GM19395 (cell line): Measurements from ENCODE around the gene FUZ.

Experiments used
- ATAC-seq: cut with Tn5 transposase; IDR thresholded peaks from one replicate; pipeline ENCODE4 v1.9.1; 2021; ENCODE audit warnings: mild to moderate bottlenecking, moderate library complexity; ENCODE audit not compliant: unreplicated experiment

FUZ gene

DNA sequence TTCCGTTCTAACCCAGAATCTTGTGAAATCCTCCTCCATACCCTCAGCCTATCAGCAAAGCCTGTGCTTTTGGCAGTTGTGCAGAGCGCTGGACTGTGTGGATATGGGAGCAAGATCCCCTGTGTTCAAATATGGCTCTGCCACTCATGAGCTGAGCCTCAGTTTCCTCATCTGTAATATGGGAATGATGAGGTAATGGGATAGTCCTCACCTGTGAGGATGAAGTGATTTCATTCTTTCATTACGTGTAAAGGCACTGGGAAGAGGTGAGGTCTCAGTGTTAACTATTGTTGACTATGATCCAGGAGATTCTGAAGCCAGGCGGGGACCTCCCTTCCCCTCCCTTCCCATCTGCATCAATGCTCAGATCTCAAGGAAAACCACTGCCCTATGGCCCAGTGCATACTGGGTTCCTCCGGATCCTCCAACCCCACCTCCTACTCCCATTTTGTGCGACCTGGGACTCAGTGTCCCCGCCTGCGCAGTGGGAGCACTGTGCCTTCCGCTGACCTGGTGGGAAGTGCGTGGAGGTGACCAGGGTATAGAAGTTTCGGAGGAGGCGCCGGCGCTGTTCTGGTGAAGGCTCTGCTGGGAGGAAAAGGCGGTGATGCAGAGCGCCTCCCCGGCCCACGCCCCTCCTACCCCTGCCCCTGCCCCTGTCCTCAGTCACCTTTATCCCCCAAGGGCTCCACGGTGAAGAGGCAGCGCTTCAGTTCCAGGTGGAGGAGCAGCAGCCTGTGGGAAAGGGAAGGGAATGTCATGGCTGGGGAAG, 5.0 kb downstream of the FUZ start:
- no peak for ATAC-seq

DNA sequence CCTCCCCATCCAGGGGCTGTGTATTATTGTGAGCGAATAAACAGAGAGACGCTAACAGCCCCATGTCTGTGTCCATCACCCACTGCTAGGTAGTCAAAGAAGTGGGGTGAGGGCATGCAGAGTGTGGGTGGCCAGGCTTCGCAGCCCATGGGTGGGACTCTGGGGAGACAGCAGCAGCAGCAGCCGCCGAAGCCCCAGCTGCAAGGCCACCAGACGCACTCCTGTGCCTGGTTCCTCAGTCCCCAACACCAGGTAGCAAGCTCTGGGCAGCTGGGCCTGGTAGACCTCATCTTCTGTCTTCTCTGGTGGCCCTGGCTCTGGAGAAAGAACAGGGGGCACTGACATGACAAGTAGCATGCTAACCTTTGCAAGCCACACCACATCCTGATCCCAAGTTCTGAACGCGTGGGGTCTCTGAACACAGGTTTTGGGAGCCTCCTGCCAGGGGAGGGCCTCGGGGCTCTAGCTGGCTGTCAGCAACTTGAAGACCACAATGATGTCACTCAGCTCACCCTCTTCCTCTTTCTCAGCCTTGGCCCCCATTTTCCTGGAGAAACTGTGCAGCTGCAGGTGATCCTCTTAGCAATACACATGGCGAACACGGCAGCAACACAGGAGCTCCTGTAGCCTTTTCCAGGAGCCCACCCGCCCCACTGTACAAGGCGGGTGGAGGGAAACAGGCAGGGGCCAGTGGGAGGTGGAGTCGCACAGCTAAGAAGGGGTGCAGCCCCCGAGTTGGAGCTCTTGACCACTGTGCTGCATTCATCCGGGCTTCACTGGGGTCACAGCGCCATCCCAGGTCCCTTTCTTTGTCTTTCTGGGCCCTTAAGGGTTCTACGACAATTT, 5.8 kb downstream of the FUZ start:
- ATAC-seq = no peak

DNA sequence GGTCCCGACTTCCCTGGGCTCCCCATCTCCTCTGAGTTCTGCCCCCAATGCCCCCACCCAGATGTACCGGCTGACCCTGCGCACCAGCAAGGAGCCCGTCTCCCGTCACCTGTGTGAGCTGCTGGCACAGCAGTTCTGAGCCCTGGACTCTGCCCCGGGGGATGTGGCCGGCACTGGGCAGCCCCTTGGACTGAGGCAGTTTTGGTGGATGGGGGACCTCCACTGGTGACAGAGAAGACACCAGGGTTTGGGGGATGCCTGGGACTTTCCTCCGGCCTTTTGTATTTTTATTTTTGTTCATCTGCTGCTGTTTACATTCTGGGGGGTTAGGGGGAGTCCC, 6.5 kb downstream of the FUZ start:
- no peak for ATAC-seq

DNA sequence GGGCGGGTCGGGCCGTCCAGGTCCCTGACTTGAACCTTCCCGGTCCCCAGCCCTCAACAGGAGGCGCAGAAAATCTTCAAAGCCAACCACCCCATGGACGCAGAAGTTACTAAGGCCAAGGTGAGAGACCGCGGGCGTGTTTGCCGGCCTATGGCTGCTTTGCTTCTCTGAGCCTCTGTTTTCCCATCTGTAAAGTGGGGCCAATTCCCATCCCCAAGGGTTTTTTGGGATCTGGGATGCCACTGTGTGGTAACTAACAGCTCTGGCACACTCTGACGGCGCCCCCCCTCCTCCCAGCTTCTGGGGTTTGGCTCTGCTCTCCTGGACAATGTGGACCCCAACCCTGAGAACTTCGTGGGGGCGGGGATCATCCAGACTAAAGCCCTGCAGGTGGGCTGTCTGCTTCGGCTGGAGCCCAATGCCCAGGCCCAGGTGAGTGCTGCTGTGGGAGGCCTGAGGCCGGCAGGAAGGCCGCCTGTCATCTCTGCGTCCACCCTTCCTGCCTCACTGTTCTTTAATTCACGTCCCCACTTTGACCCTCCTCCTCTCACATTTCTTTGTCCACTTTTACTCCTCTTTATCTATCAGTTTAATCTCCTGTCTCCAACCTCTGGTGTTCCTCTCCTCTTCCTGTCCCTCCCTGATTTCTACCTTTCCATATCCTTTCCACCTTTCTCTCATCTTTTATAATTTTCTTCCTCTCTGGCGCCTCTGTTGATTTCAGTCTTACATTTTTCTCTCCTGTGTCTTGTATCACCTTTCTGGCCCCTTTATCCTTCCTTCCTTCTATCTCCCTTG, 7.1 kb downstream of the FUZ start:
- no peak for ATAC-seq

DNA sequence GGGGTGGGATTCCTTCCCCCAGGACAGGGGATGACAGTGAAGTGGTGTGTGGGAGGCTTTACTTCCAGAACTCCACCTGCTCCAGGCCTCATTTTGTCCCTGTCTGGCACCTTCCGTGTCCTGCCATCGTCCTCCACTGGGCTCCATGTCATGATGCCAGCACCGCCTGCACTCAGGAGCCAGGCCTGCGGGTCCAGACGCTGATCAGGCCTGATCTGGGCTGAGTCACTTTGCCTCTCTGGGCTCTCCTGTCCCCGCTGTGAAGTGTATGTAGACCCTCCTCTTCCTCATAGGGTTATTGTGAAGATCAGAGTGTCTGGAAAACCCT, 9.6 kb downstream of the FUZ start:
- ATAC-seq = no peak

DNA sequence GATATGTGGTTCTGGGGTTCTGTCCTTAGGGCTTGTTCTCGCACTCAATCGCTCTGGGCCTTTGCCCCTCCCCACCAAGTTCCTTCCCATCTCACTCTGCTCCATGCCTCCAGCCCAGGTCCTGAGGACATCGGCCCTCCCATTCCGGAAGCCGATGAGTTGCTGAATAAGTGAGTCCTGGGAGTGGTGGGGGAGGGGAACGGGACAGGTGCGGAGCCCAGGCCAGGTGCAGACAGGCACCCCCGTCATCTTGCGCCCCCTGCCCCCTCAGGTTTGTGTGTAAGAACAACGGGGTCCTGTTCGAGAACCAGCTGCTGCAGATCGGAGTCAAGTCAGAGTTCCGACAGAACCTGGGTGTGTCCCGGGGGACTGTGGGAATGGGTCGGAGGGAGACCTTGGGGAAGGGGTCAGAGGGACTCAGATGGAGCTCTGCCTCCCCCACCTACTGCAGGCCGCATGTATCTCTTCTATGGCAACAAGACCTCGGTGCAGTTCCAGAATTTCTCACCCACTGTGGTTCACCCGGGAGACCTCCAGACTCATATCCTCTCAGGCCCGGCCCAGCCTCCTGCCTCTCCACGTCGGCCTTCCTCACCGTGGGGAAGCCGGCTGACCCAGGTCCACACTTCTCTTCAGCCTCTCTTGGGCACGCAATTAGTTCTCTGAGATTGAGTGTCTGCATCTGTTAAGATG, 10.1 kb downstream of the FUZ start:
- ATAC-seq = no peak

DNA sequence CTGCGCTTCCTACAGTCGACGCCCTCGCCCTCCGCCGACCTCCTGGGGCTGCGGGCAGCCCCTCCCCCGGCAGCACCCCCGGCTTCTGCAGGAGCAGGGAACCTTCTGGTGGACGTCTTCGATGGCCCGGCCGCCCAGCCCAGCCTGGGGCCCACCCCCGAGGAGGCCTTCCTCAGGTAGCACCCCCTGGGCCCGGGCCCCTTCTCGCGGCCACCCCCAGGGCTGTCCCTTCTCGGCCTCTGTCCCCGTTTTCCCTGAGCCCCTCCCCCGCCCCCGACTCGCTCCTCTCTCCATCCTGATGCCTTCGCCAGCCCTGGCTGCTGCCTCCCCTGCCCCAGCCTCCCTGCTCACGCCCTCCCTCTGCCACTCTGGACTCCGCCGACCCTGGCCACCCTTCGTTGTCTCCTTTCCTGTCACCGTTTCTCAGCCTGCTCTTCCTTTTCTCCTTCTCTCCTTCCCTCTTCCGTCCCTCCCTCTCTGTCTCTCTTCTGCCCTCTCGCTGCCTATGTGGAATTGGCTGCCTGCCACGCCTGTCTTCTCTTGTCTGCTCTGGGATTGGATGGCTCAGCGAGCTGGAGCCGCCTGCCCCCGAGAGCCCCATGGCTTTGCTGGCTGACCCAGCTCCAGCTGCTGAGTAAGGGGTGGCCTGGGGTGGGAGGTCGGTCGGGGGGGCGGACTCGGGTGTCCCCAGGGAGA, 11.0 kb downstream of the FUZ start:
- no peak for ATAC-seq

DNA sequence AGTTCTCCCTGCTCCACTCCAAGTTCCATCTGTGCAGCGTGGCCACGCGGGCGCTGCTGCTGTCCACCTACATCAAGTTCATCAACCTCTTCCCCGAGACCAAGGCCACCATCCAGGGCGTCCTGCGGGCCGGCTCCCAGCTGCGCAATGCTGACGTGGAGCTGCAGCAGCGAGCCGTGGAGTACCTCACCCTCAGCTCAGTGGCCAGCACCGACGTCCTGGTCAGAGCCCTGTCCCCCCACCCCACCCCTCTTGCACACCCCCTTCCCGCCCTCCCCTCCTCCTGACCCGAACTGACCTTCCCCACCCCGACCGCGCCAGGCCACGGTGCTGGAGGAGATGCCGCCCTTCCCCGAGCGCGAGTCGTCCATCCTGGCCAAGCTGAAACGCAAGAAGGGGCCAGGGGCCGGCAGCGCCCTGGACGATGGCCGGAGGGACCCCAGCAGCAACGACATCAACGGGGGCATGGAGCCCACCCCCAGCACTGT, 11.6 kb downstream of the FUZ start:
- no peak for ATAC-seq

DNA sequence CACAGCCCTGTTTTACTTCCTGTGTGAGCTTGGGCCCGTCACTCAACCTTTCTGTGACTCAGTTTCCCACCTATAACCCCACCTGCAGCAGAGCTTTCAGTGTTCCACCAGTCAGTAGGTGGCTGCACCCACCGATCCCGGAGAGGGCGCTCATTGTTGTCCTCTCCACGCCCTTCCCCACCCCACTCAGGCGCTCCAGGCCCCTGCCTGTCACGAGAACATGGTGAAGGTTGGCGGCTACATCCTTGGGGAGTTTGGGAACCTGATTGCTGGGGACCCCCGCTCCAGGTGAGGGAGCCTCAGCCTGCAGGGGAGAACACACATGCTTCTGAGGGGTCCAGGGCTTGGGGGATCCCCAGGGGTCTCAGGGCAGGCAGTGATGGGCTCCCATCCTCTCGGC, 12.3 kb downstream of the FUZ start:
- ATAC-seq = no peak

DNA sequence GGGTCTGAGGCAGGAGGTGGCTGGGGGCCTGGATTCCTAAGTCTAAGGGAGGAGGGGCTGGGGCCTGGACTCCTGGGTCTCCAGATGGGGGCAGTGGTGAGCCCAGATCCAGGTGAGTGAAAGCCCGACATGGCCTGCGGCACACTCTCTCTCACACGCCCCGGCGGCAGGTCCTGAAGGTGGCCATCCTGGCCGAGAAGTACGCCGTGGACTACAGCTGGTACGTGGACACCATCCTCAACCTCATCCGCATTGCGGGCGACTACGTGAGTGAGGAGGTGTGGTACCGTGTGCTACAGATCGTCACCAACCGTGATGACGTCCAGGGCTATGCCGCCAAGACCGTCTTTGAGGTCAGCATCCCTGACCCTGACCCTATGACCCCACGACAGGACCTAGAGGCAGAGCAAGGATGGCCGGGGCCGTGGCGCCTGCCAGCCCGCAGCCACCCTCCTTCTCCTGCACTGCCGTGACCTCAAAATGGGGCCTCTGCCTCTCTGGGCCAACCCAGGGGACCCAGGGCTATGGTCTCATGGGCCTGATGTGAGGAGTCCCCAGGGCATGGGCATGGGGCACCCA, 13.2 kb downstream of the FUZ start:
- no peak for ATAC-seq

DNA sequence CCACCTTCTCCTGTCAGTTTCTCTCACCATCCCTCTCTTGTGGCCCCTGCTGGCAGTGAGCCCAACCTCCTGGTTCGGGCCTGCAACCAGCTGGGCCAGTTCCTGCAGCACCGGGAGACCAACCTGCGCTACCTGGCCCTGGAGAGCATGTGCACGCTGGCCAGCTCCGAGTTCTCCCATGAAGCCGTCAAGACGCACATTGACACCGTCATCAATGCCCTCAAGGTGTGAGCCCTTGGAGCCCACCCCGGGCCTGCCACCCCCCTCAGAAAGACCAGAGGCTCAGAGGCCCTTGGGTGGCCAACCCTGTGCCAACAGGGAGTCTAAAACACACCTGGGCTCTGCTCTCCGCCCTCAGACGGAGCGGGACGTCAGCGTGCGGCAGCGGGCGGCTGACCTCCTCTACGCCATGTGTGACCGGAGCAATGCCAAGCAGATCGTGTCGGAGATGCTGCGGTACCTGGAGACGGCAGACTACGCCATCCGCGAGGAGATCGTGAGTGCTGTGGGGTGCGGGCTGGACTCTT, 13.8 kb downstream of the FUZ start:
- ATAC-seq = no peak

DNA sequence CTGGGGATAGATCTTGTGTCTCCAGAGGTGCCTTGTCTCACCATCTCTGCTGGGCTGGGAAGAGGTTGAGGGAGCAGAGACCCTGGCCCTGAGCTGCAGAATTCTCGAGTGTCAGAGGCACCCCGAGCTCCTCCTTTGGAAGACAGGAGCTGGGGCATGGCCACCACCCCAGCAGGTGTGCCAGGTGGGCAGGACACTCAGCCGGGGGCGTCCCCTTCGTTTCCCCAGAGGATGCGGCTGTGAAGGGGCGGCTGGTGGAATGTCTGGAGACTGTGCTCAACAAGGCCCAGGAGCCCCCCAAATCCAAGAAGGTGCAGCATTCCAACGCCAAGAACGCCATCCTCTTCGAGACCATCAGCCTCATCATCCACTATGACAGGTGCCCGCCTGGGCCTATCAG, 14.5 kb downstream of the FUZ start:
- ATAC-seq = no peak

DNA sequence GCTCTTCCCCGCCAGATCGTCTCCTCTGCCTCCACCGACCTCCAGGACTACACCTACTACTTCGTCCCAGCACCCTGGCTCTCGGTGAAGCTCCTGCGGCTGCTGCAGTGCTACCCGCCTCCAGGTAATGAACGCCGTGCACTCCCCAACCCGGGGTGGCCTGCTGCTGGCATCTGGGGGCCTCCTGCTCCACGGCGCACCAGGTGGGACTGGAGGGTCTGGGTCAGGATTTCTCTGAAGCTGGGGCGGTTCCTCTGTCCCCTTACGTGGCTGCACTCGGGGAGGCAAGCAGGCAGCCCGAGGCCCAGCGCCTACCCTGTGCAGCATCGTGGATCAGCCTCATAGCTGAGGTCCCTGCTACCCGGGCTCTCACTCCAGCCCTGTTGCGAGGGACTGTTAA, 17.5 kb downstream of the FUZ start:
- no peak for ATAC-seq

DNA sequence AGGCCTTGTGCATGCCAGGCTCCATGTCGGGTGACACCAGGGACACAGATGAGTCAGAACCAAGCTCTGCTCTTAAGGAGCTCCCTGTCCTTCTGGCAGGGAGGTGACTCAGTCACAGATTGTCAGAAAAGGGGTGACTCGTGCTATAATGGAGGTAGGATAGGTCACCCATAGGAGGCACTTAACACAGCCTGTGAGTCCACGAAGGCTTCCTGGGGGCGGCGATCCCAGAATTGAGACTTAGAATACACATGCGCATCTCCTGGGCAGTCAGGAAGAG, 19.6 kb downstream of the FUZ start:
- ATAC-seq = no peak

DNA sequence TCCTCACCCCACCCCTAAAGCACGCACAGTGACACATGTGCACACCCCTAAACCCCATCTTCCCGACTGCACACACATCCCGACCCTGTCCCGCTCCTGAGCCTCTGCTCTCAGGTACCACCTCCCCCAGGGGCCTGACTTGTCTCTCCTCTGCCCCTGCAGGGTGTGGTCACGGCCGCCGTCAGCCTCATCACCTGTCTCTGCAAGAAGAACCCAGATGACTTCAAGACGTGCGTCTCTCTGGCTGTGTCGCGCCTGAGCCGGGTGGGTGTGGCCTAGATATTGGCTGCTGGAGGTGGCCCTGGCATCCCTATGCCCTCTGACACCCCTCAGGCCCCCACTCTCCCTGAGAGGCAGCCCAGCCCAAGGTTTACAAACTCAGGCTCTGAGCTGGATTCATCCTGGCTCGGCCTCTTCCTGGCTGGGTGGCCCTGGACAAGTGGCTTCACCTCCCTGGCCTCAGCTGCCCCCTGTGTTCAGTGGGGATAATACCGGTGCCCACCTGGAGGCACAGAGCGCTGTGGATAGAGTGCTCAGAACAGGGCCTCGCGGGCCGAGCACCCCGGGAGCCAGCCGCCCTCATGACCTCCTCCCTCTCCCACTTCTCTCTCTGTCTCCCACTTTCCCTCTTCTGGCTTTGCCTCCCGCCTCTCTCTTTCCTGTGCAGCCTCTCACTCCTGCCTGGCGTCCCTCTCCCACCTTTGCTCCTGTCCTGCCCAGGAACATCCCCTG, 20.1 kb downstream of the FUZ start:
- no peak for ATAC-seq

DNA sequence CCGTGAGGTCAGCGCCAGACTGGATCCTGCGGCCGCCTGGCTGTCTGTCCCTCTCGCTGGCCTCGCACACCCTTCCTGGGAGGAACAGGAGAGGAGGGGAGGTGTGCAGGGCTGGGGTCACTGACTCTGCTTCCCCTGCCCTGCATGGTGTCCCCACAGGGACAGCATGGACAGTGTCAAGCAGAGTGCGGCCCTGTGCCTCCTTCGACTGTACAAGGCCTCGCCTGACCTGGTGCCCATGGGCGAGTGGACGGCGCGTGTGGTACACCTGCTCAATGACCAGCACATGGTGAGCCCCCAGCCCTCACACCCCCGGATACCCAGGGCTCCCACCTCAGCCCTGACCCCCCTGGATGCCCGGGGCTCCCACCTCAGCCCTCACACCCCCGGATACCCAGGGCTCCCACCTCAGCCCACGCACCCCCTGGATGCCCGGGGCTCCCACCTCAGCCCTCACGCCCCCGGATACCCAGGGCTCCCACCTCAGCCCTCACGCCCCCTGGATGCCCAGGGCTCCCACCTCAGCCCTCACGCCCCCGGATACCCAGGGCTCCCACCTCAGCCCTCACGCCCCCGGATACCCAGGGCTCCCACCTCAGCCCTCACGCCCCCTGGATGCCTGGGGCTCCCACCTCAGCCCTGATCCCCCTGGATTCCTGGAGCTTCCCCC, 21.2 kb downstream of the FUZ start:
- ATAC-seq = no peak

DNA sequence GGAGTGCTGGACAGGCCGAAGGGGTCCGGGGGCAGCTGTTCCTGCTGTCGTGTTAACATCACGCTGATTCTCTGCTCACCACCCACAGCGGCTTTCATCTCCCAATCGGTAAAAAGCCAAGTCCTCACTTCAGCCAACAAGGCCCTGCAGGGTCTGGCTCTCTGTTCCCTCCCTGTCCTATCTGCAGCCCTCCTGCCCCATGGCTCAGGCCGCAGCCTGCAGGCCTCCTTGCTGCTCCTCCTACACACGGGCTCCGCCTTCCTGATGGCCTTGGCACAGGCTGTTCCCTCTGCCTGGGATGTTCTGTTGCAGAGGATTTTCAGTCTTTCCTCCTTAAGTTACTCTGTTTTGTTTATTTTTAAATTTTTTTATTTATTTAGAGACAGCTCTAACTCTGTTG, 22.2 kb downstream of the FUZ start:
- ATAC-seq = no peak

DNA sequence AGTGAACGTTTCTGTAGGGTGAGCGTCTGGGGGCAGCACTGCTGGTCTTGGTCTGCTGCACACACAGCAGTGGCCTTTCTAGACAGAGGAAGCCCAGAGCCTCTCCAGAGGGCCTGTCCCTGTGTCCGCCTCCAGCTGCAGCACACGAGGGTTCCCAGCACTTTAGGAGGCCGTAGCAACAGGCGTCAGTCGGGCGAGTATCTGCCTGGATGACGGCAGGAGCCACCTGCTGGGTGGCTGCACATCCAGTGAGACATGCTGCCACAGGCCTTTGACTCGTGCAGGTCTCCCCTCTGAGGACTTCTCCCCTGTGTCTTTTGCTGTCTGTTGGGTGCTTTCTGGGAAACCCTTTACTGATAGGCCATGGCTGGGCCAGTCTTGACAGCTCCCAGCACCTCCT, 24.2 kb downstream of the FUZ start:
- no peak for ATAC-seq

DNA sequence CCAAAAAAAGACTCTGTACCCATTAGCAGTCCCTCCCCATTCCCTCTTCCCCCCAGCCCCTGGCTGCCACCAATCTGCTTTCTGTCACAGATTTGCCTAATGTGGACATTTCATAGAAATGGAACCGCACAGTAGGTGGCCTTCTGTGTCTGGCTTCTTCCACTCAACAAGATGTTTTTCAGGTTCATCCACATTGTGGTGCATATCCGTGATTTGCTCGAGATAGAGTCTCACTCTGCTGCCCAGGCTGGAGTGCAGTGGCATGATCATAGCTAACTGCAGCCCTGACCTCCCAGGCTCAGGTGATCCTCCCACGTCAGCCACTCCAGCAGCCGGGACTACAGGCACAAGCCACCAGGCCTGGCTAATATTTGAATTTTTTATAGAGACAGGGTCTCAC, 25.3 kb downstream of the FUZ start:
- no peak for ATAC-seq
